ENCODE measurements around the gene IGFL1. TPM values are rescaled to one million over a fixed set of nuclear protein-coding genes. Genes with fewer than 3 reads are reported as not detected.
"Not testable (repeated sequence)": the region's sequence is repeated elsewhere in the genome, so short reads cannot be mapped to it uniquely, and the experiment has no call there.

Gene IGFL1
- total RNA-seq, 3 donors from 2014 or later = not detected

DNA sequence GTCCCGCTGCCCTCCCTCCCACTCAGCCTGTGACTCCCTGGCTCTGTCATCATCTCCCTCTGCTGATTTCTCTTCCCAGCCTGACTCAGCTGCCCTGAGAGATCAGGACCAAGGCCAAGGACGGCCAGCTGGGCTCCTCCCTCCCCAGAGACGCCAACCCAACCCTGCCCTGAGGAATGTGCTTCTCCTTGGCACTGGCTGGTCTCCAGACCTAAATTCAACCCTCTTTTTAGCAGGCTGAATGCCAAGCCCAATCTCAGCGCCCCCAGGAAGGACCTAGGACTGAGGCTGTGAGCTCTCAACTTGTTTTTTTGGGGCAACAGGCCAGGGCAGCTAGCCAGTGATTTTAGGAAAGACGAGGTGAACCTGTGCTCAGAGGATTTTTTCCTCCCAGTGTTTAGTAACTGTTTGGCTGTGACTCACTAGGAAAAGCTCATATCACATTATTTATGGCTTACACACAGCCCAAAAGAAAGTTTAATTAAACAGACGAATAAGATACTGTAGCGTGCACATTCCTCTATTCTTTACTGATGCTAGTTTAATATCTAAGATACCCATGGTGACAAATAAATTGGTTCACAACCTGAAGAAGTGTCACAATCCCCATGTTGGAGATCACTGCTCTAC is 7.4 kb upstream of the IGFL1 start:
- no peaks in the 10 kb centered on the region for H3K9me3 ChIP-seq
- intact Hi-C loops (cut with DNase I, micrococcal nuclease) = no loop called here
- no peaks in the 10 kb centered on the region for H3K4me1 ChIP-seq (ENCODE audit: low read depth)
- H3K36me3 ChIP-seq (ENCODE audit: low read depth) = no peaks in the 10 kb centered on the region
- no peak overlapping the region for H3K4me3 ChIP-seq
- no peak for TF ChIP-seq CTCF (IDR thresholded peaks at IDR 0.05)
- ATAC-seq (no peak), DNase-seq (no peak)

DNA sequence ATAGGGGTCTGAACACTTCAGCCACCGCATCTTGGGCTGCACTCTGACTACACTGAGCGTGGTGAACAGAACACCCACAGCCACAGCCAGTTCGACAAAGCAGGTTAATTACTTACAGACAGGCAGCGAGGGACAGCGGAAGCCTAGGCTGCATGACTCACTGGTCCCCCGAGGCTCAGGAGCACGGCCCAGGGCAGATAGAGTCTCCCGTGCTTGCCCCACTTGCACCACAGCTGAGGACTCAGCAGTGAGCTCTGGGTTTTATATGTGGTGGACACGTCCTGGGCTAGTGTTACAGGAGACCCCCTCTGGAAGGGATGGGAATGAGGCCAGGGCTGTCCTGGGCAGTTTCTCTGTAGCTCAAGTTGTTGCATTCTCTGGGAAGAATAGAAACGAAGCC is 5.8 kb upstream of the IGFL1 start:
- ATAC-seq; intact Hi-C loops (cut with DNase I, micrococcal nuclease); H3K4me1 ChIP-seq (ENCODE audit: low read depth): not testable (repeated sequence)

GRCh38 chr19:46224773-46225172 is 4.8 kb upstream of the IGFL1 start:
- Histone ChIP-seq H3K36me3 (ENCODE audit: low read depth) (no peaks in the 10 kb centered on the region), H3K4me3 (no peak overlapping the region), H3K9me3 (no peaks in the 10 kb centered on the region), H3K4me1 (ENCODE audit: low read depth) (no peaks in the 10 kb centered on the region)
- ATAC-seq (no peak), DNase-seq (no peak)
- no peak for TF ChIP-seq CTCF (IDR thresholded peaks at IDR 0.05)
- intact Hi-C loops (cut with DNase I, micrococcal nuclease) = no loop called here

More for the DNA sequence above, 5.8 kb upstream of the IGFL1 start:
- H3K36me3 ChIP-seq (ENCODE audit: low read depth); H3K9me3 ChIP-seq; DNase-seq; H3K4me3 ChIP-seq: not testable (repeated sequence)

GRCh38 chr19:46225558-46226004 is 4.0 kb upstream of the IGFL1 start:
- Histone ChIP-seq H3K4me3 (no peak overlapping the region), H3K36me3 (ENCODE audit: low read depth) (no peaks in the 10 kb centered on the region), H3K9me3 (no peaks in the 10 kb centered on the region), H3K4me1 (ENCODE audit: low read depth) (no peaks in the 10 kb centered on the region)
- no peak for DNase-seq
- intact Hi-C loops (cut with DNase I, micrococcal nuclease) = no loop called here
- ATAC-seq = no peak
- no peak for TF ChIP-seq CTCF (IDR thresholded peaks at IDR 0.05)

- no peaks in the 10 kb centered on the region for H3K4me1 ChIP-seq (ENCODE audit: low read depth)
- no peaks in the 10 kb centered on the region for H3K36me3 ChIP-seq (ENCODE audit: low read depth)
- H3K9me3 ChIP-seq = no peaks in the 10 kb centered on the region
- no peak overlapping the region for H3K4me3 ChIP-seq
- no peak for ATAC-seq
- intact Hi-C loops (cut with DNase I, micrococcal nuclease) = no loop called here
- no peak for TF ChIP-seq CTCF (IDR thresholded peaks at IDR 0.05)
- DNase-seq = no peak
Measured at GRCh38 chr19:46226438-46226973, 3.0 kb upstream of the IGFL1 start.

- H3K36me3 ChIP-seq (ENCODE audit: low read depth) = no peaks in the 10 kb centered on the region
- ATAC-seq = no peak
- DNase-seq = no peak
- intact Hi-C loops (cut with DNase I, micrococcal nuclease) = no loop called here
- no peaks in the 10 kb centered on the region for H3K9me3 ChIP-seq
- no peak overlapping the region for H3K4me3 ChIP-seq
- H3K4me1 ChIP-seq (ENCODE audit: low read depth) = no peaks in the 10 kb centered on the region
- TF ChIP-seq CTCF (IDR thresholded peaks at IDR 0.05) = no peak
Measured at GRCh38 chr19:46232029-46232428, 2.5 kb downstream of the IGFL1 start.

Measured in mucosa of descending colon (tissue), 3 donors.